Effector memory CD8-positive, alpha-beta T cell (primary cell): ENCODE data around the gene GALNT16.

ENCODE experiments used
- ATAC-seq: fragments of 150-1000 bp; cut with Tn5 transposase; replicated peaks from 2 replicates; pipeline ENCODE4 v1.10.0; 2021; ENCODE audit warnings: mild to moderate bottlenecking, moderate library complexity
- DNase-seq, 3 experiments: peaks; one replicate each; pipeline ENCODE4 v3.0.0; 2021
- H3K27ac Mint-ChIP-seq, 2 donors: one replicate each; pipeline ENCODE4 v1.8.0; 2022; ENCODE audit warnings: mild to moderate bottlenecking in 2 of 2, mixed read lengths in 2 of 2, moderate library complexity in 2 of 2
- H3K27me3 Mint-ChIP-seq, 2 donors: one replicate each; pipeline ENCODE4 v1.8.0; 2022; ENCODE audit warnings: mixed read lengths in 2 of 2
- H3K36me3 Mint-ChIP-seq: one replicate; pipeline ENCODE4 v1.8.0; 2022; ENCODE audit warnings: mild to moderate bottlenecking, moderate library complexity, mixed read lengths; ENCODE audit not compliant: insufficient read depth
- H3K4me1 Mint-ChIP-seq, 2 donors: one replicate each; pipeline ENCODE4 v1.8.0; 2022; ENCODE audit warnings: low read depth in 2 of 2, mixed read lengths in 2 of 2
- H3K4me3 Mint-ChIP-seq, 2 donors: one replicate each; pipeline ENCODE4 v1.8.0; 2022; ENCODE audit warnings: mild to moderate bottlenecking in 2 of 2, mixed read lengths in 2 of 2, moderate library complexity in 2 of 2
- H3K9me3 Mint-ChIP-seq, 2 donors: one replicate each; pipeline ENCODE4 v1.8.0; 2022; ENCODE audit warnings: mixed read lengths in 2 of 2

The GALNT16 gene

GRCh38 chr14:69298131-69299071 lies 38.4 kb downstream of the GALNT16 start:
- no peak overlapping the region for H3K4me3 Mint-ChIP-seq
- H3K4me1 Mint-ChIP-seq = no peaks in the 10 kb centered on the region
- DNase-seq (no peak), ATAC-seq (no peak)
- no peak overlapping the region for H3K27ac Mint-ChIP-seq
- no peaks in the 10 kb centered on the region for H3K36me3 Mint-ChIP-seq
- H3K27me3 Mint-ChIP-seq = peaks cover 22 to 35% of the 10 kb centered on the region in 2 donors
- H3K9me3 Mint-ChIP-seq = no peaks in the 10 kb centered on the region

GRCh38 chr14:69299286-69300035 lies 39.5 kb downstream of the GALNT16 start:
- no peak overlapping the region for H3K27ac Mint-ChIP-seq
- ATAC-seq (no peak), DNase-seq (no peak)
- H3K4me1 Mint-ChIP-seq = no peaks in the 10 kb centered on the region
- H3K9me3 Mint-ChIP-seq = no peaks in the 10 kb centered on the region
- H3K27me3 Mint-ChIP-seq = peaks cover 22 to 34% of the 10 kb centered on the region in 2 donors
- H3K4me3 Mint-ChIP-seq = no peak overlapping the region
- H3K36me3 Mint-ChIP-seq = no peaks in the 10 kb centered on the region

GRCh38 chr14:69300601-69301221 lies 40.8 kb downstream of the GALNT16 start:
- Mint-ChIP-seq H3K9me3 (no peaks in the 10 kb centered on the region), H3K4me3 (no peak overlapping the region), H3K4me1 (no peaks in the 10 kb centered on the region), H3K36me3 (no peaks in the 10 kb centered on the region), H3K27me3 (peaks cover 28 to 39% of the 10 kb centered on the region in 2 donors), H3K27ac (no peak overlapping the region)
- ATAC-seq (no peak), DNase-seq (no peak)

- Mint-ChIP-seq H3K9me3 (no peaks in the 10 kb centered on the region), H3K4me3 (no peak overlapping the region), H3K4me1 (no peaks in the 10 kb centered on the region), H3K36me3 (no peaks in the 10 kb centered on the region), H3K27ac (no peak overlapping the region), H3K27me3 (peaks cover 34 to 58% of the 10 kb centered on the region in 2 donors)
- no peak for DNase-seq
- ATAC-seq = no peak
Measured at GRCh38 chr14:69303086-69303485, 43.1 kb downstream of the GALNT16 start.

GRCh38 chr14:69312608-69313007 lies 52.6 kb downstream of the GALNT16 start:
- Mint-ChIP-seq H3K27me3 (peaks cover 18 to 60% of the 10 kb centered on the region in 2 donors), H3K4me3 (no peak overlapping the region), H3K9me3 (no peaks in the 10 kb centered on the region), H3K27ac (no peak overlapping the region), H3K4me1 (peaks cover 0 to 2% of the 10 kb centered on the region in 2 donors), H3K36me3 (no peaks in the 10 kb centered on the region)
- DNase-seq (no peak), ATAC-seq (no peak)

GRCh38 chr14:69313176-69313575 lies 53.2 kb downstream of the GALNT16 start:
- no peaks in the 10 kb centered on the region for H3K36me3 Mint-ChIP-seq
- H3K9me3 Mint-ChIP-seq = no peaks in the 10 kb centered on the region
- H3K4me3 Mint-ChIP-seq = no peak overlapping the region

GRCh38 chr14:69314327-69314726 lies 54.4 kb downstream of the GALNT16 start:
- no peak overlapping the region for H3K27ac Mint-ChIP-seq
- ATAC-seq = no peak
- no peak for DNase-seq
- H3K27me3 Mint-ChIP-seq = peaks cover 12 to 49% of the 10 kb centered on the region in 2 donors
- no peaks in the 10 kb centered on the region for H3K36me3 Mint-ChIP-seq
- H3K4me1 Mint-ChIP-seq = peaks cover 0 to 2% of the 10 kb centered on the region in 2 donors
- H3K9me3 Mint-ChIP-seq = no peaks in the 10 kb centered on the region
- no peak overlapping the region for H3K4me3 Mint-ChIP-seq

More at GRCh38 chr14:69313176-69313575, 53.2 kb downstream of the GALNT16 start:
- DNase-seq = no peak
- peaks cover 12 to 54% of the 10 kb centered on the region in 2 donors for H3K27me3 Mint-ChIP-seq
- H3K27ac Mint-ChIP-seq = no peak overlapping the region
- H3K4me1 Mint-ChIP-seq = peaks cover 0 to 2% of the 10 kb centered on the region in 2 donors
- ATAC-seq = no peak

GRCh38 chr14:69315301-69315700 lies 55.3 kb downstream of the GALNT16 start:
- no peak for DNase-seq

GRCh38 chr14:69316449-69317101 lies 56.6 kb downstream of the GALNT16 start:
- Mint-ChIP-seq H3K4me1 (peaks cover 0 to 2% of the 10 kb centered on the region in 2 donors), H3K9me3 (no peaks in the 10 kb centered on the region), H3K4me3 (no peak overlapping the region), H3K36me3 (no peaks in the 10 kb centered on the region), H3K27ac (no peak overlapping the region), H3K27me3 (peaks cover 0 to 26% of the 10 kb centered on the region in 2 donors)
- DNase-seq = no peak
- no peak for ATAC-seq

More at GRCh38 chr14:69315301-69315700, 55.3 kb downstream of the GALNT16 start:
- no peak overlapping the region for H3K27ac Mint-ChIP-seq
- peaks cover 0 to 2% of the 10 kb centered on the region in 2 donors for H3K4me1 Mint-ChIP-seq
- no peak overlapping the region for H3K4me3 Mint-ChIP-seq
- no peaks in the 10 kb centered on the region for H3K9me3 Mint-ChIP-seq
- peaks cover 4 to 39% of the 10 kb centered on the region in 2 donors for H3K27me3 Mint-ChIP-seq
- no peaks in the 10 kb centered on the region for H3K36me3 Mint-ChIP-seq
- ATAC-seq = no peak

GRCh38 chr14:69317102-69317755 lies 57.3 kb downstream of the GALNT16 start:
- Mint-ChIP-seq H3K4me3 (no peak overlapping the region), H3K27me3 (peaks cover 0 to 21% of the 10 kb centered on the region in 2 donors), H3K9me3 (no peaks in the 10 kb centered on the region), H3K36me3 (no peaks in the 10 kb centered on the region), H3K27ac (no peak overlapping the region), H3K4me1 (peaks cover 0 to 2% of the 10 kb centered on the region in 2 donors)
- no peak for DNase-seq
- no peak for ATAC-seq

- Mint-ChIP-seq H3K27me3 (peaks cover 0 to 15% of the 10 kb centered on the region in 2 donors), H3K27ac (no peak overlapping the region), H3K4me1 (peaks cover 0 to 2% of the 10 kb centered on the region in 2 donors), H3K36me3 (no peaks in the 10 kb centered on the region), H3K9me3 (no peaks in the 10 kb centered on the region), H3K4me3 (no peak overlapping the region)
- no peak for ATAC-seq
- DNase-seq = no peak
Measured at GRCh38 chr14:69317780-69318179, 57.8 kb downstream of the GALNT16 start.

- Mint-ChIP-seq H3K27ac (no peak overlapping the region), H3K27me3 (peaks cover 0 to 11% of the 10 kb centered on the region in 2 donors), H3K36me3 (no peaks in the 10 kb centered on the region), H3K9me3 (no peaks in the 10 kb centered on the region), H3K4me1 (peaks cover 0 to 2% of the 10 kb centered on the region in 2 donors), H3K4me3 (no peak overlapping the region)
- DNase-seq (no peak), ATAC-seq (no peak)
Measured at GRCh38 chr14:69318241-69318640, 58.3 kb downstream of the GALNT16 start.
